ENCODE results near the gene WIPI1.

DNA sequence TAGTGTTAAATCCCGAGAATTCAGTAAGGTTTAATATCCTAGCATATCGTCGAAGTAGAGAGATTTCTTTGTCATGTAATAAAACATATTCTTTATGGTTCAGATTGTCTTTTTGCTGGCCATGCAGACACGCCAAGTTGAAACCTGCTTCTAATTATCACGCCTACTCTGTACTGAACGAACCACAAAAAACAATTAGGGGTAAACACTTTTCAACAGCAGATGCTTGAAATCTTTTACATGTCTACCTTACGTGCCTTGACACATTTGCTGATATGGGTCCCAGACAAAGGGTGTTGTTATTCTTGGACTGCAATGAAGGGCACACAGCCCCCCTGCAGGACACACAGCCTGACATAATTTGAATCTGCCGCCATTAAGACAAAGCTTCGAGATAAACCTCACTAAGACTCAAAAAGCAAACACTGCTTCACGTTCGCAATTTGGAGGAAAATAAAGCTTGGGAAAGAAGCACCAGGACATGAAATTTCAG, 13.3 kb downstream of the WIPI1 start:
- TF ChIP-seq CTCF (IDR thresholded peaks at IDR 0.05; ENCODE audit: low read length), result no peak
- no peak for TF ChIP-seq EZH2 (IDR thresholded peaks at IDR 0.05; ENCODE audit: borderline replicate concordance, low read length)
